Breast epithelium (tissue), 4 donors: ENCODE results near the gene HDAC9. TPM values are rescaled to one million over a fixed set of nuclear protein-coding genes. Genes with fewer than 3 reads are reported as not detected.
A peak's percentile ranks its signal among the peaks of the same experiment; 100 is the strongest.

Experiments used
- DNase-seq, 2 donors: peaks; one replicate each; pipeline ENCODE4 v3.0.0-alpha.2; 2019; ENCODE audit warnings: low spot score in 2 of 2
- H3K27ac ChIP-seq, 2 donors: fragments of 200-600 bp; sonication (generic) in 1 of 2; one replicate each; pipeline ENCODE4 v1.5.1; 2016 to 2019; ENCODE audit warnings: mild to moderate bottlenecking in 1 of 2
- H3K27me3 ChIP-seq, 2 donors: fragments of 200-600 bp; sonication (generic) in 1 of 2; one replicate each; pipeline versions ENCODE4 v1.5.1 to v1.6.0; 2017 to 2019; ENCODE audit warnings: control low read depth in 1 of 2, mild to moderate bottlenecking in 1 of 2
- H3K36me3 ChIP-seq: fragments of 200-600 bp; one replicate; pipeline ENCODE4 v1.5.1; 2019
- H3K4me1 ChIP-seq, 2 donors: fragments of 200-600 bp; sonication (generic); one replicate each; pipeline ENCODE4 v1.5.1; 2016 to 2019; ENCODE audit warnings: control low read depth in 1 of 2
- H3K4me3 ChIP-seq, 3 donors: fragments of 200-600 bp; sonication (generic); 1 replicate in 2 of 3; 2 replicates in 1 of 3; pipeline ENCODE4 v1.5.1; 2016 to 2019; ENCODE audit warnings: mild to moderate bottlenecking in 3 of 3, moderate library complexity in 2 of 3
- H3K9me3 ChIP-seq, 2 donors: fragments of 200-600 bp; sonication (generic) in 1 of 2; one replicate each; pipeline ENCODE4 v1.5.1; 2016 to 2019; ENCODE audit warnings: control low read depth in 1 of 2
- CTCF ChIP-seq, 3 donors: fragments of 450-650 bp; IDR thresholded peaks; one replicate each; pipeline ENCODE4 v1.5.1; 2016 to 2017; ENCODE audit warnings: antibody characterized with exemption in 3 of 3, mild to moderate bottlenecking in 3 of 3, moderate library complexity in 3 of 3
- POLR2A ChIP-seq: fragments of 450-650 bp; IDR thresholded peaks from one replicate; pipeline ENCODE4 v1.6.1; 2016; ENCODE audit warnings: antibody characterized with exemption, mild to moderate bottlenecking, moderate library complexity
- POLR2AphosphoS5 ChIP-seq, 3 donors: sonication (generic); formaldehyde crosslinking; IDR thresholded peaks; one replicate each; pipeline ENCODE4 v1.6.1; 2017; ENCODE audit warnings: antibody characterized with exemption in 3 of 3
- intact Hi-C: fragments of 100-400 bp; cut with DNase I; formaldehyde crosslinking; loops from one replicate; pipeline ENCODE4 v1.15.1; 2023; ENCODE audit warnings: low total_unique reads
- total RNA-seq, 3 donors: library from RNA; depleted of rRNA; stranded (reverse); fragments of >200 nt; gene quantifications; one replicate each; pipeline ENCODE4 v1.1.0, GENCODE V29; 2016

The HDAC9 gene
- total RNA-seq, 3 donors from 2014 or later, result 7.2 to 27.5 (median 7.3) TPM

GRCh38 chr7:18638594-18639452, 143.3 kb downstream of the HDAC9 start:
- H3K27ac ChIP-seq, result peak overlapping the region; percentile 41 to 85
- no peaks in the 10 kb centered on the region for H3K4me1 ChIP-seq
- H3K27me3 ChIP-seq, result no peaks in the 10 kb centered on the region
- H3K36me3 ChIP-seq, result no peaks in the 10 kb centered on the region
- no peak for DNase-seq
- intact Hi-C loops, result no loop called here
- no peaks in the 10 kb centered on the region for H3K9me3 ChIP-seq
- no peak for TF ChIP-seq POLR2AphosphoS5 (IDR thresholded peaks at IDR 0.05)
- TF ChIP-seq POLR2A, result no peak
- TF ChIP-seq CTCF (IDR thresholded peaks at IDR 0.05), result no peak
- no peak overlapping the region for H3K4me3 ChIP-seq

- TF ChIP-seq POLR2A, result no peak
- TF ChIP-seq POLR2AphosphoS5 (IDR thresholded peaks at IDR 0.05), result no peak
- TF ChIP-seq CTCF (IDR thresholded peaks at IDR 0.05), result no peak
- Histone ChIP-seq H3K9me3 (no peaks in the 10 kb centered on the region), H3K27me3 (no peaks in the 10 kb centered on the region), H3K4me3 (no peak overlapping the region), H3K27ac (peak overlapping the region; percentile 41 to 71), H3K4me1 (no peaks in the 10 kb centered on the region), H3K36me3 (no peaks in the 10 kb centered on the region)
- intact Hi-C loops, result loop anchor here (5.0 kb wide), 1 partner anchor 853 kb away; no protein-coding TSS in a partner anchor
- DNase-seq, result no peak
These were observed 144.2 kb downstream of the HDAC9 start for GRCh38 chr7:18639711-18640110.

GRCh38 chr7:18644981-18645380, 149.4 kb downstream of the HDAC9 start:
- no peaks in the 10 kb centered on the region for H3K9me3 ChIP-seq
- no peak for DNase-seq
- no peak overlapping the region for H3K27ac ChIP-seq
- H3K36me3 ChIP-seq, result no peaks in the 10 kb centered on the region
- H3K27me3 ChIP-seq, result no peaks in the 10 kb centered on the region
- no peak for TF ChIP-seq POLR2AphosphoS5 (IDR thresholded peaks at IDR 0.05)
- no peak for TF ChIP-seq POLR2A
- no peak for TF ChIP-seq CTCF (IDR thresholded peaks at IDR 0.05)
- no peak overlapping the region for H3K4me3 ChIP-seq
- intact Hi-C loops, result loop anchor here (5.0 kb wide), 1 partner anchor 847 kb away; no protein-coding TSS in a partner anchor
- H3K4me1 ChIP-seq, result no peaks in the 10 kb centered on the region

GRCh38 chr7:18647582-18647981, 152.0 kb downstream of the HDAC9 start:
- no peaks in the 10 kb centered on the region for H3K9me3 ChIP-seq
- H3K4me1 ChIP-seq, result no peaks in the 10 kb centered on the region
- intact Hi-C loops, result loop anchor here (2.0 kb wide), 1 partner anchor 51 kb away; no protein-coding TSS in a partner anchor
- H3K4me3 ChIP-seq, result no peak overlapping the region
- H3K36me3 ChIP-seq, result no peaks in the 10 kb centered on the region
- TF ChIP-seq POLR2A (no peak), CTCF (IDR thresholded peaks at IDR 0.05) (no peak), POLR2AphosphoS5 (IDR thresholded peaks at IDR 0.05) (no peak)
- no peaks in the 10 kb centered on the region for H3K27me3 ChIP-seq
- H3K27ac ChIP-seq, result no peak overlapping the region
- no peak for DNase-seq
